OCI-LY3 (cell line): ENCODE measurements around the gene CTDSPL.

Source experiments
- CTCF ChIP-seq: fragments of 200-600, 300-600 bp; sonication (generic); IDR thresholded peaks from 2 replicates; pipeline ENCODE4 v1.5.1; 2014; ENCODE audit warnings: antibody characterized with exemption, low read length, low read depth
- EZH2phosphoT487 ChIP-seq: fragments of 200-600 bp; shearing (Covaris generic); IDR thresholded peaks from 2 replicates; pipeline ENCODE4 v1.6.1; 2018; ENCODE audit warnings: antibody characterized with exemption, mixed run types, low read depth

- TF ChIP-seq CTCF (no peak), EZH2phosphoT487 (no peak)
These were observed 139.9 kb downstream of the CTDSPL start for GRCh38 chr3:38001456-38002081.
